ENCODE measurements around the gene MORN5. TPM values are rescaled to one million over a fixed set of nuclear protein-coding genes. Genes with fewer than 3 reads are reported as not detected.
A peak's percentile ranks its signal among the peaks of the same experiment; 100 is the strongest.

The MORN5 gene
- polyA plus RNA-seq, 1 donor from 2014 or later = not detected

DNA sequence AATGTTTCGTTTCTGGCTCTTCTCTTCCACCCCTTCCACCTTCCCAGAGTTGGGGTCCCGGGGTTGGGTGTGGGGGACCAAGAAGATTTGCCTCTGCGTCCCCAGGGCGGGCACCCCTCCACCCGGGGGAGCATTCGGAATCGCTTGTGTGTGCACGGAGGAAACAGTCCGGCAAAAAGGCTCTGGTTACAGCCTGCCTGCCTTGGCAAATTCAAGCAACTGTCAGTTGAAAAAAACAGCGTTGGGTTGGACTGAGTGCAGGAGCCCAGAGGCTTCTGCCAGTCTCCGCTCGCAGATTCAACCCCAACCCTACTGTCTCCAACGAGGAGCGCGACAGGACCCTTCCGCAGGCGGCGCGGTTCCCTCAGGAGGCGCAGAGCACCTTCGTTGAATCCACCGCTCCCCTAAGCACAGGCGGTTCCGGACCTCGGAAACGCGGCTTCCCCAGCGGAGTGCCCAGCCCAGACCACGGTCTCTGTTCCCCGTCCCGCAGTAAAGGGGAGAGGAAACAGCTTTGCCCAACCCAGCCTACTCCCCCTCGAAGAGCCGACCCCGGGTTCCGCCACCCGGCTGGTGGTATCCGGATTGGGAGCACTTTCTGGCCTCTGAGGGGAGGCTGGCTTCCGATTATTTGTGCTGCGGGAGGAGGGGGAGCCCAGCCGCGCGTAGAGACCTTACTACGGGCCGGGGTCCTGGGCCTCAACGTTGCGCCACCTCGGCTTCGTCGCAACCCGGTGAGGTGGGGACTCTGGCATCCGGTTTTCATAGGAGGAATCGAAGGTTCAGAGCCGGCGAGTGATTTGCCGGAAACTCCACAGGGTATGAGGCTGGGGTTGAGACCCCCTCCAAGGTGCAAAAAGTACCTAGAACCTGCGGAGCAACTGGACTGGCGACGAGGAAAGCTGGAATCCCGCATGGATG, 59.5 kb downstream of the MORN5 start:
- Histone ChIP-seq H3K9me2 (ENCODE audit: insufficient read depth, low read length) (no peaks in the 10 kb centered on the region), H3K9me3 (ENCODE audit: low read length) (no peaks in the 10 kb centered on the region), H3K4me2 (ENCODE audit: low read length) (no peak overlapping the region), H3K4me3 (ENCODE audit: low read length) (peak overlapping the region; percentile 29), H3K27me3 (ENCODE audit: insufficient read depth, low read depth, low read length) (peaks cover 100% of the 10 kb centered on the region), H3K79me2 (replicated peaks; ENCODE audit: insufficient read depth, low read length) (no peaks in the 10 kb centered on the region), H3K27ac (ENCODE audit: low read length) (no peak overlapping the region), H3K36me3 (ENCODE audit: insufficient read depth, low read length) (no peaks in the 10 kb centered on the region), H3F3A (ENCODE audit: insufficient read depth, low read length, poor library complexity, severe bottlenecking) (no peaks in the 10 kb centered on the region), H3K9ac (ENCODE audit: low read length) (no peak overlapping the region), H2AFZ (ENCODE audit: low read depth, low read length) (no peak overlapping the region), H4K20me1 (ENCODE audit: insufficient read depth) (no peaks in the 10 kb centered on the region)
- TF ChIP-seq MXI1 (conservative IDR thresholded peaks at IDR 0.05; ENCODE audit: poor library complexity, severe bottlenecking) = no peak
- peak; percentile 78 for TF ChIP-seq EZH2 (IDR thresholded peaks at IDR 0.05; ENCODE audit: borderline replicate concordance, insufficient read depth, low read length, poor library complexity, severe bottlenecking)

GRCh38 chr9:122219856-122220672, 60.4 kb downstream of the MORN5 start:
- Histone ChIP-seq H3K9me3 (ENCODE audit: low read length) (no peaks in the 10 kb centered on the region), H3K4me2 (ENCODE audit: low read length) (no peak overlapping the region), H3F3A (ENCODE audit: insufficient read depth, low read length, poor library complexity, severe bottlenecking) (no peaks in the 10 kb centered on the region), H2AFZ (ENCODE audit: low read depth, low read length) (no peak overlapping the region), H3K79me2 (replicated peaks; ENCODE audit: insufficient read depth, low read length) (no peaks in the 10 kb centered on the region), H4K20me1 (ENCODE audit: insufficient read depth) (no peaks in the 10 kb centered on the region), H3K9me2 (ENCODE audit: insufficient read depth, low read length) (no peaks in the 10 kb centered on the region), H3K4me3 (ENCODE audit: low read length) (peak overlapping the region; percentile 29), H3K9ac (ENCODE audit: low read length) (no peak overlapping the region), H3K27ac (ENCODE audit: low read length) (no peak overlapping the region), H3K27me3 (ENCODE audit: insufficient read depth, low read depth, low read length) (peaks cover 100% of the 10 kb centered on the region), H3K36me3 (ENCODE audit: insufficient read depth, low read length) (no peaks in the 10 kb centered on the region)
- TF ChIP-seq POLR2AphosphoS5 (IDR thresholded peaks at IDR 0.05) (peak; percentile 89), MXI1 (conservative IDR thresholded peaks at IDR 0.05; ENCODE audit: poor library complexity, severe bottlenecking) (no peak), EZH2 (IDR thresholded peaks at IDR 0.05; ENCODE audit: borderline replicate concordance, insufficient read depth, low read length, poor library complexity, severe bottlenecking) (peak; percentile 32)
- TF ChIP-seq, protein P1, sequence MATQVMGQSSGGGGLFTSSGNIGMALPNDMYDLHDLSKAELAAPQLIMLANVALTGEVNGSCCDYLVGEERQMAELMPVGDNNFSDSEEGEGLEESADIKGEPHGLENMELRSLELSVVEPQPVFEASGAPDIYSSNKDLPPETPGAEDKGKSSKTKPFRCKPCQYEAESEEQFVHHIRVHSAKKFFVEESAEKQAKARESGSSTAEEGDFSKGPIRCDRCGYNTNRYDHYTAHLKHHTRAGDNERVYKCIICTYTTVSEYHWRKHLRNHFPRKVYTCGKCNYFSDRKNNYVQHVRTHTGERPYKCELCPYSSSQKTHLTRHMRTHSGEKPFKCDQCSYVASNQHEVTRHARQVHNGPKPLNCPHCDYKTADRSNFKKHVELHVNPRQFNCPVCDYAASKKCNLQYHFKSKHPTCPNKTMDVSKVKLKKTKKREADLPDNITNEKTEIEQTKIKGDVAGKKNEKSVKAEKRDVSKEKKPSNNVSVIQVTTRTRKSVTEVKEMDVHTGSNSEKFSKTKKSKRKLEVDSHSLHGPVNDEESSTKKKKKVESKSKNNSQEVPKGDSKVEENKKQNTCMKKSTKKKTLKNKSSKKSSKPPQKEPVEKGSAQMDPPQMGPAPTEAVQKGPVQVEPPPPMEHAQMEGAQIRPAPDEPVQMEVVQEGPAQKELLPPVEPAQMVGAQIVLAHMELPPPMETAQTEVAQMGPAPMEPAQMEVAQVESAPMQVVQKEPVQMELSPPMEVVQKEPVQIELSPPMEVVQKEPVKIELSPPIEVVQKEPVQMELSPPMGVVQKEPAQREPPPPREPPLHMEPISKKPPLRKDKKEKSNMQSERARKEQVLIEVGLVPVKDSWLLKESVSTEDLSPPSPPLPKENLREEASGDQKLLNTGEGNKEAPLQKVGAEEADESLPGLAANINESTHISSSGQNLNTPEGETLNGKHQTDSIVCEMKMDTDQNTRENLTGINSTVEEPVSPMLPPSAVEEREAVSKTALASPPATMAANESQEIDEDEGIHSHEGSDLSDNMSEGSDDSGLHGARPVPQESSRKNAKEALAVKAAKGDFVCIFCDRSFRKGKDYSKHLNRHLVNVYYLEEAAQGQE (IDR thresholded peaks at IDR 0.05; ENCODE audit: borderline replicate concordance) = no peak

- Histone ChIP-seq H3F3A (ENCODE audit: insufficient read depth, low read length, poor library complexity, severe bottlenecking) (no peaks in the 10 kb centered on the region), H4K20me1 (ENCODE audit: insufficient read depth) (no peaks in the 10 kb centered on the region), H3K4me2 (ENCODE audit: low read length) (no peak overlapping the region), H3K4me3 (ENCODE audit: low read length) (no peak overlapping the region), H3K79me2 (replicated peaks; ENCODE audit: insufficient read depth, low read length) (no peaks in the 10 kb centered on the region), H3K36me3 (ENCODE audit: insufficient read depth, low read length) (no peaks in the 10 kb centered on the region), H3K27me3 (ENCODE audit: insufficient read depth, low read depth, low read length) (peaks cover 100% of the 10 kb centered on the region), H3K9me3 (ENCODE audit: low read length) (no peaks in the 10 kb centered on the region), H3K9ac (ENCODE audit: low read length) (no peak overlapping the region), H3K27ac (ENCODE audit: low read length) (no peak overlapping the region), H3K9me2 (ENCODE audit: insufficient read depth, low read length) (no peaks in the 10 kb centered on the region), H2AFZ (ENCODE audit: low read depth, low read length) (no peak overlapping the region)
- TF ChIP-seq, protein P1 (IDR thresholded peaks at IDR 0.05; ENCODE audit: borderline replicate concordance) = no peak
- TF ChIP-seq TAF1 (IDR thresholded peaks at IDR 0.05; ENCODE audit: low read depth) (no peak), CTCF (IDR thresholded peaks at IDR 0.05; ENCODE audit: poor library complexity, severe bottlenecking) (no peak), MXI1 (conservative IDR thresholded peaks at IDR 0.05; ENCODE audit: poor library complexity, severe bottlenecking) (no peak), EZH2 (IDR thresholded peaks at IDR 0.05; ENCODE audit: borderline replicate concordance, insufficient read depth, low read length, poor library complexity, severe bottlenecking) (no peak), RAD21 (conservative IDR thresholded peaks at IDR 0.05) (no peak), POLR2AphosphoS5 (IDR thresholded peaks at IDR 0.05) (no peak), SMC3 (conservative IDR thresholded peaks at IDR 0.05; ENCODE audit: poor library complexity) (no peak), EP300 (conservative IDR thresholded peaks at IDR 0.05; ENCODE audit: poor library complexity, severe bottlenecking) (no peak)
Observed at GRCh38 chr9:122220673-122221182, 61.0 kb downstream of the MORN5 start.

All from neural cell (in vitro differentiated cells).